ENCODE results near the gene HBEGF.

DNA sequence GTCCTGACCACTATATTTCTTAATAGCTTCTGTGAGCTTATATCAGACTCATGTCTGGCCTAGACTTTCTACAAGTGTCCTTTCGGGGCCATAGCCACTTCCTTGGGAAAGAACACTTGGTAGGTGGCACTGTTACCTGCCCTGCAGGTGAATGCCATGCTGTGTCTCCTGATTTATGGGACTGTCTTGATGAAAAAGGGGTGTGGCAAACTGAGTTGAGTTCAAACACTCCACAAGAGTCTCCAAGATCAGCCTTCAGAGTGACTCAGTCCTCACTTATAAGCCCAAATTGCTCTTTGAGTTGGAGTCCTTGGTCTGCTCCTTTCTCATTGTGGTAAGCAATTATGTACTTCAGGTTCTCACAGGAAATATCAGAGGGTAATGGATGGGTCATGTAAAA lies 45.3 kb upstream of the HBEGF start:
- no peak for TF ChIP-seq CTCF (IDR thresholded peaks at IDR 0.05)
- TF ChIP-seq POLR2A (IDR thresholded peaks at IDR 0.05) = no peak
